Measurements from ENCODE around the gene OR52W1.

The OR52W1 gene

GRCh38 chr11:6199174-6199810 is at the start of gene OR52W1:
TSS of gene OR52W1 (plus strand) at chr11:6199224. CDS start at chr11:6199224, 0 bp downstream.
- DNase-seq (ENCODE audit: low read depth in 2 of 2), result no peak

GRCh38 chr11:6151117-6151516 is 47.9 kb upstream of the OR52W1 start:
- no peak for DNase-seq (ENCODE audit: low read depth in 2 of 2)

GRCh38 chr11:6152126-6152525 is 46.9 kb upstream of the OR52W1 start:
- DNase-seq (ENCODE audit: low read depth in 2 of 2), result no peak

- DNase-seq (ENCODE audit: low read depth in 2 of 2), result no peak
These were observed 42.2 kb upstream of the OR52W1 start for GRCh38 chr11:6156628-6157359.

- no peak for DNase-seq (ENCODE audit: low read depth in 2 of 2)
These were observed 28.8 kb upstream of the OR52W1 start, which contains the start of gene OR52B2 for GRCh38 chr11:6170226-6170625. TSS of gene OR52B2 (minus strand) at chr11:6170326. CDS start at chr11:6170326, 0 bp downstream.

GRCh38 chr11:6175440-6175839 is 23.6 kb upstream of the OR52W1 start:
- DNase-seq (ENCODE audit: low read depth in 2 of 2), result no peak

- DNase-seq (ENCODE audit: low read depth in 2 of 2), result no peak
These were observed 7.3 kb upstream of the OR52W1 start for GRCh38 chr11:6191742-6192141.

GRCh38 chr11:6194065-6194581 is 4.9 kb upstream of the OR52W1 start:
- DNase-seq (ENCODE audit: low read depth in 2 of 2), result no peak

GRCh38 chr11:6196396-6196795 is 2.6 kb upstream of the OR52W1 start:
- DNase-seq (ENCODE audit: low read depth in 2 of 2), result no peak

GRCh38 chr11:6197466-6198200 is 1.4 kb upstream of the OR52W1 start:
- DNase-seq (ENCODE audit: low read depth in 2 of 2), result no peak

GRCh38 chr11:6200975-6201374 is 2.0 kb downstream of the OR52W1 start:
- DNase-seq (ENCODE audit: low read depth in 2 of 2), result no peak

- DNase-seq (ENCODE audit: low read depth in 2 of 2), result no peak
These were observed 2.5 kb downstream of the OR52W1 start for GRCh38 chr11:6201481-6201880.

- no peak for DNase-seq (ENCODE audit: low read depth in 2 of 2)
These were observed 3.0 kb downstream of the OR52W1 start for GRCh38 chr11:6202041-6202440.

GRCh38 chr11:6203327-6203726 is 4.3 kb downstream of the OR52W1 start:
- DNase-seq (ENCODE audit: low read depth in 2 of 2), result no peak

- no peak for DNase-seq (ENCODE audit: low read depth in 2 of 2)
These were observed 5.7 kb downstream of the OR52W1 start for GRCh38 chr11:6204706-6205105.

GRCh38 chr11:6205366-6205765 is 6.3 kb downstream of the OR52W1 start, which contains the start of gene C11orf42:
TSS of gene C11orf42 (plus strand) at chr11:6205557. CDS start at chr11:6205616, 59 bp downstream.
- DNase-seq (ENCODE audit: low read depth in 2 of 2), result no peak

- no peak for DNase-seq (ENCODE audit: low read depth in 2 of 2)
These were observed 7.6 kb downstream of the OR52W1 start for GRCh38 chr11:6206456-6207180.

GRCh38 chr11:6209801-6210200 is 10.8 kb downstream of the OR52W1 start:
- no peak for DNase-seq (ENCODE audit: low read depth in 2 of 2)

GRCh38 chr11:6210274-6210955 is 11.4 kb downstream of the OR52W1 start:
- DNase-seq (ENCODE audit: low read depth in 2 of 2), result no peak

GRCh38 chr11:6214530-6214929 is 15.5 kb downstream of the OR52W1 start:
- no peak for DNase-seq (ENCODE audit: low read depth in 2 of 2)

- DNase-seq (ENCODE audit: low read depth in 2 of 2), result no peak
These were observed 17.5 kb downstream of the OR52W1 start for GRCh38 chr11:6216501-6216900.

Data from stimulated activated CD4-positive, alpha-beta T cell treated with anti-CD3 and anti-CD28 coated beads, Interleukin-1b, Interleukin-23, amount 100 ng/mL, for 1 hour (primary cell).